Measurements from ENCODE around the gene AVPI1.
"Not testable (repeated sequence)": the region's sequence is repeated elsewhere in the genome, so short reads cannot be mapped to it uniquely, and the experiment has no call there.

The AVPI1 gene

DNA sequence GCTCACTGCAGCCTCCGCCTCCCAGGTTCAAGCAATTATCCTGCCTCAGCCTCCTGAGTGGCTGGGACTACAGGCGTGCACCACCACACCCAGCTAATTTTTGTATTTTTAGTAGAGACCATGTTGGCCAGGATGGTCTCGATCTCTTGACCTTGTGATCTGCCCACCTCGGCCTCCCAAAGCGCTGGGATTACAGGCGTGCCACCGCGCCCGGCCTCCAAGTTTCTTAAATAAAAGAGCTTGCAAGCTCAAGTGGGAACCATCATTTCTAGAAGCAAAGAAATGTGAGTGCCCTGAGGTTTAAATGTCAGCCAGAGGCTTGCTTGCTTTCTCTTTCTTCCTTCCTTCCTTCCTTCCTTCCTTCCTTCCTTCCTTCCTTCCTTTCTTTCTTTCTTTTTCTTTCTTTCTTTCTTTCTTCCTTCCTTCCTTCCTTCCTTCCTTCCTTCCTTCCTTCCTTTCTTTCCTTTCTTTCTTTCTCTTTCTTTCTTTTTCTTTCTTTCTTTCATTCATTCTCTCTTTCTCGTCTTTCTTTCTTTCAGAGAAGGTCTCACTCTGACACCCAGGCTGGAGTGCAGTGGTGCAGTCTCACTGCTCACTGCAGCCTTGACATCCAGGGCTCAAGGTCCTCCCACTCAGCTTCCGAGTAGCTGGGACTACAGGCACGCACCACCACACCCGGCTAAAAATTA is 44.4 kb downstream of the AVPI1 start:
- in situ Hi-C loops (cut with HindIII; ENCODE audit: low sequenced_read_pairs), result not testable (repeated sequence)

GRCh38 chr10:97640868-97641811 is 45.9 kb downstream of the AVPI1 start:
- in situ Hi-C loops (cut with HindIII; ENCODE audit: low sequenced_read_pairs), result no loop called here

- in situ Hi-C loops (cut with HindIII; ENCODE audit: low sequenced_read_pairs), result no loop called here
Observed at GRCh38 chr10:97640174-97640867, 46.7 kb downstream of the AVPI1 start, which contains the start of gene PI4K2A. PI4K2A (plus strand) TSS chr10:97640671; CDS start chr10:97640743, 72 bp downstream.

- in situ Hi-C loops (cut with HindIII; ENCODE audit: low sequenced_read_pairs), result not testable (repeated sequence)
Observed at GRCh38 chr10:97639090-97639489, 48.0 kb downstream of the AVPI1 start.

- in situ Hi-C loops (cut with HindIII; ENCODE audit: low sequenced_read_pairs), result no loop called here
Observed at GRCh38 chr10:97635577-97635976, 51.5 kb downstream of the AVPI1 start.

- in situ Hi-C loops (cut with HindIII; ENCODE audit: low sequenced_read_pairs), result no loop called here
Observed at GRCh38 chr10:97633921-97634320, 53.1 kb downstream of the AVPI1 start.

DNA sequence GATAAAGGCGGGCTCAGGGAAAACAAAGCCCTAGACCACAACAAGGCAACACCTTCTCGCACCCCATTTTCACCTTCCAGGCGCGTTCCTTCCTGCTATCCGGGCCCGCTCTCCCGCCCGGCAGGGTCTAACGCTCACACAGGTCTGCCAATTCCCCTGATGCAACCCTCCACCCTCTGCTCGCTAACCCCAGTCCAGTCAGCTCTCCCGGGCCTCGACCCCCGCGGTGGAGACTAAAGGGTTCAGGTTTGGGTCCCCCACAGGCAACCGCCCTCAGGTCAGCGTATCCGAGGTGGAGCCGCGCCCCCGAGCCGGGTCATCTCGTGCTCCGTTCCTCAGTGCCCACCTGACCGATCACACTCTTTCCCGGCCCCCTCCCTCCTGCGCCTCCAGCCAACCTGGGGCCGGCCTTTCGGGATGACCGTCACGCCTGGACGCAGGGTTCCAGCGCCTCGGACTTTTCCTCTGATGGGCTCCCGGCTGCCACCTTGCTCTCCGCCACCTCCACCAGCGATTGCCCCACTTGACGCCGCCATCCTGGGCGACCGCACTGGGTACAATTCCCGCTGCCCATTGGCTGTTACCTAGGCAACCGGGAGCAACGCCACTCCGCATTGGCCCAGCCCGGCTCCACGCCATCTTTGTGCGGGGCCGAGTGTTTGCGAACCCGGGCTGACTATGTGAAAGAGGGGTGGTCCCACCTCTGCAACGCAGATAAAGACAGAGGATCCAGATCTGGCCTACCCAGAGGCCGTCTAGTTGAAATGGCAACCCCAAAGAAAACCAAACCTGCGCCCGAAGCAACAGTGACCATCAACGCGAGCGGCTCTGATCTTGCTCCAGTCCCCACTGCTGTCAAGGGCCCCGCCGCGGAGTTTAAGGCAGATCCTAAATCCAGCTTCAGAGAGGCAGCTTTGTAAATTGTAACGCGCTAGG is 53.8 kb downstream of the AVPI1 start, which contains the start of gene MORN4:
Gene MORN4 (minus strand): TSS at position 552 of the 936 bp plus-strand sequence. CDS start 13,847 bp downstream, outside the sequence.
- in situ Hi-C loops (cut with HindIII; ENCODE audit: low sequenced_read_pairs), result no loop called here

GRCh38 chr10:97631098-97631497 is 55.9 kb downstream of the AVPI1 start:
- in situ Hi-C loops (cut with HindIII; ENCODE audit: low sequenced_read_pairs), result no loop called here

GRCh38 chr10:97629289-97629688 is 57.8 kb downstream of the AVPI1 start:
- in situ Hi-C loops (cut with HindIII; ENCODE audit: low sequenced_read_pairs), result no loop called here

- in situ Hi-C loops (cut with HindIII; ENCODE audit: low sequenced_read_pairs), result no loop called here
Observed at GRCh38 chr10:97628228-97628627, 58.8 kb downstream of the AVPI1 start.

DNA sequence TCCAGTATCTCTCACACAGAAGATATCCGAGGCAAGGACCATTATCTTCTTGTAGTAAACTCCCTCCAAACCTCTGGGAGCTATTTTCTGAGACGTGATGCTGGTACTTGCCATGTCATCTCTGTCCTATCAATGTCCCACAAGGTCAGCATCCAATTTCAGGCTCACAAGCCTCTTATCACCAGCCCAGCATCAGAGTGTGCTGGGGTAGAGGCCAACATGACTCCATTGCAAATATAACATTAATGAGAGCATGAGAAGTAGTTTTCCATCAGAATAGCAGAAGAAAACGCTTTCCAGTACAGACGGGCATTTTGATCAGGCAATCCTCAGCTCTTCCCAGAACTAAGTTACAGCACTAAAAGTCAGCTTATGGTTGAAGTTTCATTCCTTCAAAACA is 59.3 kb downstream of the AVPI1 start:
- in situ Hi-C loops (cut with HindIII; ENCODE audit: low sequenced_read_pairs), result no loop called here

Measured in DLD1 (cell line).